Fibroblast of lung (primary cell): ENCODE data around the gene S100P.

Experiments used
- CTCF ChIP-seq, 2 donors: IDR thresholded peaks in 1 of 2; conservative IDR thresholded peaks in 1 of 2; 1 replicate in 1 of 2; 2 replicates in 1 of 2; pipeline ENCODE4 v1.5.1; 2011 to 2012; ENCODE audit warnings: low read length in 2 of 2, control low read depth in 1 of 2, inconsistent platforms in 1 of 2, low read depth in 1 of 2, mild to moderate bottlenecking in 1 of 2
- EZH2 ChIP-seq: IDR thresholded peaks from 2 replicates; pipeline ENCODE4 v1.5.1; 2012; ENCODE audit warnings: low read length, control low read depth, mild to moderate bottlenecking; ENCODE audit errors: missing control alignments

GRCh38 chr4:6693231-6694176 lies at the start of gene S100P:
- TF ChIP-seq CTCF (conservative IDR thresholded peaks at IDR 0.05 in 1 of 2, IDR thresholded peaks at IDR 0.05 in 1 of 2; ENCODE audit: low read depth in 1 of 2, low read length in 2 of 2) (no peak), EZH2 (no peak)
